Mammary epithelial cell (primary cell): ENCODE results near the gene PWP1.

Experiments used
- EZH2 ChIP-seq: IDR thresholded peaks from 2 replicates; pipeline ENCODE4 v1.6.1; 2012; ENCODE audit warnings: low read length, inconsistent platforms, borderline replicate concordance
- TF ChIP-seq, protein P1 (sequence below), 2 donors: IDR thresholded peaks in 1 of 2; conservative IDR thresholded peaks in 1 of 2; 2 replicates each; pipeline ENCODE4 v1.5.1; 2011 to 2012; ENCODE audit warnings: inconsistent platforms in 2 of 2, low read length in 2 of 2, mild to moderate bottlenecking in 2 of 2, control low read depth in 1 of 2, low read depth in 1 of 2; ENCODE audit not compliant: insufficient read depth in 1 of 2; ENCODE audit errors: extremely low read depth in 1 of 2

DNA sequence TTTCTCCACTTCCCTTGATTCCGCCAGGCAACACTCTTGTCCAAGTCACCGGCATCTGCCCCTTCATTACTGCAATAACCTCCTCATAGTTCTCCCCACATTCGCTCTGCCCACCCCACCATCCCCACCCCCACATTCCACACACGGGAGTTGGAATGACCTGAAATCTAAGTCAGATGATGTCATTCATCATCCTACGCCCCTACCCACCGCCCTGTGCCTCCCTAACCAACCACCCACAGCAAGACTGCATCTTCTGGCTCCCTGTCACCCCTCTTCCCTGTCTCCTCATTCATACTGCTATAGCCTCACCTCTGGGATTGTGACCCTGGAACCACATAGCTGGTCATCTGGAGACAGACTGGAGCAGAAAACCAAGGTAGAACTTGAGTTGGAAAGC lies 7.9 kb upstream of the PWP1 start:
- TF ChIP-seq, protein P1, sequence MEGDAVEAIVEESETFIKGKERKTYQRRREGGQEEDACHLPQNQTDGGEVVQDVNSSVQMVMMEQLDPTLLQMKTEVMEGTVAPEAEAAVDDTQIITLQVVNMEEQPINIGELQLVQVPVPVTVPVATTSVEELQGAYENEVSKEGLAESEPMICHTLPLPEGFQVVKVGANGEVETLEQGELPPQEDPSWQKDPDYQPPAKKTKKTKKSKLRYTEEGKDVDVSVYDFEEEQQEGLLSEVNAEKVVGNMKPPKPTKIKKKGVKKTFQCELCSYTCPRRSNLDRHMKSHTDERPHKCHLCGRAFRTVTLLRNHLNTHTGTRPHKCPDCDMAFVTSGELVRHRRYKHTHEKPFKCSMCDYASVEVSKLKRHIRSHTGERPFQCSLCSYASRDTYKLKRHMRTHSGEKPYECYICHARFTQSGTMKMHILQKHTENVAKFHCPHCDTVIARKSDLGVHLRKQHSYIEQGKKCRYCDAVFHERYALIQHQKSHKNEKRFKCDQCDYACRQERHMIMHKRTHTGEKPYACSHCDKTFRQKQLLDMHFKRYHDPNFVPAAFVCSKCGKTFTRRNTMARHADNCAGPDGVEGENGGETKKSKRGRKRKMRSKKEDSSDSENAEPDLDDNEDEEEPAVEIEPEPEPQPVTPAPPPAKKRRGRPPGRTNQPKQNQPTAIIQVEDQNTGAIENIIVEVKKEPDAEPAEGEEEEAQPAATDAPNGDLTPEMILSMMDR (conservative IDR thresholded peaks at IDR 0.05 in 1 of 2, IDR thresholded peaks at IDR 0.05 in 1 of 2; ENCODE audit: extremely low read depth in 1 of 2, insufficient read depth in 1 of 2, low read depth in 1 of 2, low read length in 2 of 2), result no peak
- no peak for TF ChIP-seq EZH2
